ENCODE results near the gene PTGES3. TPM values are rescaled to one million over a fixed set of nuclear protein-coding genes. Genes with fewer than 3 reads are reported as not detected.
"Not testable (repeated sequence)": the region's sequence is repeated elsewhere in the genome, so short reads cannot be mapped to it uniquely, and the experiment has no call there.

The PTGES3 gene
- total RNA-seq, 2 donors from 2014 or later: 166 to 192 TPM

- Mint-ChIP-seq H3K36me3 (ENCODE audit: insufficient read depth in 2 of 2) (peaks cover 33 to 67% of the 10 kb centered on the region in 2 donors), H3K27me3 (ENCODE audit: low read depth) (no peaks in the 10 kb centered on the region), H3K4me3 (peak overlapping the region; percentile 31 to 96), H3K9me3 (no peaks in the 10 kb centered on the region), H3K4me1 (ENCODE audit: low read depth) (peaks cover 80% of the 10 kb centered on the region), H3K27ac (peak overlapping the region; percentile 94)
- no peak for ATAC-seq (replicated peaks in 1 of 2)
- no peak for DNase-seq
Measured at GRCh38 chr12:56719056-56719455, 31.0 kb upstream of the PTGES3 start.

- H3K27me3 Mint-ChIP-seq (ENCODE audit: low read depth): no peaks in the 10 kb centered on the region
- DNase-seq (no peak), ATAC-seq (replicated peaks in 1 of 2) (no peak)
- peaks cover 32 to 66% of the 10 kb centered on the region in 2 donors for H3K36me3 Mint-ChIP-seq (ENCODE audit: insufficient read depth in 2 of 2)
- H3K4me3 Mint-ChIP-seq: peak overlapping the region; percentile 31 to 96
- peak overlapping the region; percentile 94 for H3K27ac Mint-ChIP-seq
- peaks cover 77% of the 10 kb centered on the region for H3K4me1 Mint-ChIP-seq (ENCODE audit: low read depth)
- no peaks in the 10 kb centered on the region for H3K9me3 Mint-ChIP-seq
Measured at GRCh38 chr12:56718636-56719035, 30.6 kb upstream of the PTGES3 start.

- no peak overlapping the region for H3K27ac Mint-ChIP-seq
Measured at GRCh38 chr12:56718149-56718548, 30.1 kb upstream of the PTGES3 start.

GRCh38 chr12:56716933-56717880 is 29.1 kb upstream of the PTGES3 start:
- peaks cover 29 to 65% of the 10 kb centered on the region in 2 donors for H3K36me3 Mint-ChIP-seq (ENCODE audit: insufficient read depth in 2 of 2)
- H3K4me3 Mint-ChIP-seq: peak overlapping the region in 1 of 2 donors; percentile 25
- DNase-seq: no peak
- peak overlapping the region; percentile 67 for H3K27ac Mint-ChIP-seq
- H3K9me3 Mint-ChIP-seq: no peaks in the 10 kb centered on the region
- no peaks in the 10 kb centered on the region for H3K27me3 Mint-ChIP-seq (ENCODE audit: low read depth)
- ATAC-seq (replicated peaks in 1 of 2): no peak
- peaks cover 63% of the 10 kb centered on the region for H3K4me1 Mint-ChIP-seq (ENCODE audit: low read depth)

More at GRCh38 chr12:56718149-56718548, 30.1 kb upstream of the PTGES3 start:
- Mint-ChIP-seq H3K36me3 (ENCODE audit: insufficient read depth in 2 of 2) (peaks cover 32 to 62% of the 10 kb centered on the region in 2 donors), H3K9me3 (no peaks in the 10 kb centered on the region), H3K4me1 (ENCODE audit: low read depth) (peaks cover 72% of the 10 kb centered on the region), H3K27me3 (ENCODE audit: low read depth) (no peaks in the 10 kb centered on the region), H3K4me3 (no peak overlapping the region)
- DNase-seq (no peak), ATAC-seq (replicated peaks in 1 of 2) (no peak)

- H3K36me3 Mint-ChIP-seq (ENCODE audit: insufficient read depth in 2 of 2): peaks cover 27 to 61% of the 10 kb centered on the region in 2 donors
- H3K4me1 Mint-ChIP-seq (ENCODE audit: low read depth): peaks cover 55% of the 10 kb centered on the region
- no peak for DNase-seq
- no peaks in the 10 kb centered on the region for H3K27me3 Mint-ChIP-seq (ENCODE audit: low read depth)
- H3K27ac Mint-ChIP-seq: peak overlapping the region; percentile 67
- ATAC-seq (replicated peaks in 1 of 2): no peak
- peak overlapping the region; percentile 7 for H3K4me3 Mint-ChIP-seq
- no peaks in the 10 kb centered on the region for H3K9me3 Mint-ChIP-seq
Measured at GRCh38 chr12:56716458-56716857, 28.4 kb upstream of the PTGES3 start.

- H3K4me3 Mint-ChIP-seq: no peak overlapping the region
- H3K27me3 Mint-ChIP-seq (ENCODE audit: low read depth): no peaks in the 10 kb centered on the region
- peak overlapping the region; percentile 67 for H3K27ac Mint-ChIP-seq
- no peak for ATAC-seq (replicated peaks in 1 of 2)
- no peaks in the 10 kb centered on the region for H3K9me3 Mint-ChIP-seq
- DNase-seq: no peak
- peaks cover 23 to 57% of the 10 kb centered on the region in 2 donors for H3K36me3 Mint-ChIP-seq (ENCODE audit: insufficient read depth in 2 of 2)
- peaks cover 48% of the 10 kb centered on the region for H3K4me1 Mint-ChIP-seq (ENCODE audit: low read depth)
Measured at GRCh38 chr12:56715798-56716197, 27.7 kb upstream of the PTGES3 start.

- Mint-ChIP-seq H3K27me3 (ENCODE audit: low read depth) (no peaks in the 10 kb centered on the region), H3K4me3 (no peak overlapping the region), H3K4me1 (ENCODE audit: low read depth) (peaks cover 35% of the 10 kb centered on the region), H3K9me3 (no peaks in the 10 kb centered on the region), H3K27ac (peak overlapping the region; percentile 83), H3K36me3 (ENCODE audit: insufficient read depth in 2 of 2) (peaks cover 12 to 44% of the 10 kb centered on the region in 2 donors)
- DNase-seq: no peak
- no peak for ATAC-seq (replicated peaks in 1 of 2)
Measured at GRCh38 chr12:56714431-56714929, 26.4 kb upstream of the PTGES3 start.

GRCh38 chr12:56713345-56713744 is 25.3 kb upstream of the PTGES3 start:
- DNase-seq (no peak), ATAC-seq (replicated peaks in 1 of 2) (no peak)
- Mint-ChIP-seq H3K27me3 (ENCODE audit: low read depth) (no peaks in the 10 kb centered on the region), H3K27ac (no peak overlapping the region), H3K9me3 (no peaks in the 10 kb centered on the region), H3K4me1 (ENCODE audit: low read depth) (peaks cover 25% of the 10 kb centered on the region), H3K36me3 (ENCODE audit: insufficient read depth in 2 of 2) (peaks cover 9 to 35% of the 10 kb centered on the region in 2 donors), H3K4me3 (no peak overlapping the region)

GRCh38 chr12:56709759-56710376 is 21.8 kb upstream of the PTGES3 start:
- H3K4me1 Mint-ChIP-seq (ENCODE audit: low read depth): peaks cover 5% of the 10 kb centered on the region
- H3K9me3 Mint-ChIP-seq: no peaks in the 10 kb centered on the region
- H3K27me3 Mint-ChIP-seq (ENCODE audit: low read depth): no peaks in the 10 kb centered on the region
- H3K36me3 Mint-ChIP-seq (ENCODE audit: insufficient read depth in 2 of 2): peaks cover 4 to 20% of the 10 kb centered on the region in 2 donors
- ATAC-seq (replicated peaks in 1 of 2) (peak; percentile 20 to 25), DNase-seq (no peak)
- H3K27ac Mint-ChIP-seq: no peak overlapping the region
- no peak overlapping the region for H3K4me3 Mint-ChIP-seq

- H3K4me3 Mint-ChIP-seq; ATAC-seq (replicated peaks in 1 of 2); H3K27me3 Mint-ChIP-seq (ENCODE audit: low read depth); DNase-seq; H3K27ac Mint-ChIP-seq; H3K9me3 Mint-ChIP-seq; H3K4me1 Mint-ChIP-seq (ENCODE audit: low read depth); H3K36me3 Mint-ChIP-seq (ENCODE audit: insufficient read depth in 2 of 2): not testable (repeated sequence)
Measured at GRCh38 chr12:56704522-56704921, 16.4 kb upstream of the PTGES3 start.

- no peak for DNase-seq
- no peak for ATAC-seq (replicated peaks in 1 of 2)
- H3K27me3 Mint-ChIP-seq (ENCODE audit: low read depth): no peaks in the 10 kb centered on the region
- H3K4me1 Mint-ChIP-seq (ENCODE audit: low read depth): peaks cover 9% of the 10 kb centered on the region
- H3K27ac Mint-ChIP-seq: no peak overlapping the region
- no peaks in the 10 kb centered on the region for H3K36me3 Mint-ChIP-seq (ENCODE audit: insufficient read depth in 2 of 2)
- H3K4me3 Mint-ChIP-seq: no peak overlapping the region
- H3K9me3 Mint-ChIP-seq: no peaks in the 10 kb centered on the region
Measured at GRCh38 chr12:56699020-56699661, 11.1 kb upstream of the PTGES3 start.

GRCh38 chr12:56695327-56696101 is 7.4 kb upstream of the PTGES3 start:
- no peak overlapping the region for H3K4me3 Mint-ChIP-seq
- DNase-seq: no peak
- peak overlapping the region; percentile 2 for H3K27ac Mint-ChIP-seq
- H3K9me3 Mint-ChIP-seq: no peaks in the 10 kb centered on the region
- no peak for ATAC-seq (replicated peaks in 1 of 2)
- H3K36me3 Mint-ChIP-seq (ENCODE audit: insufficient read depth in 2 of 2): no peaks in the 10 kb centered on the region
- H3K27me3 Mint-ChIP-seq (ENCODE audit: low read depth): no peaks in the 10 kb centered on the region
- peaks cover 2% of the 10 kb centered on the region for H3K4me1 Mint-ChIP-seq (ENCODE audit: low read depth)
